Breast epithelium (tissue), 3 donors: ENCODE data around the gene PATL1.
"Not testable (repeated sequence)": the region's sequence is repeated elsewhere in the genome, so short reads cannot be mapped to it uniquely, and the experiment has no call there.

ENCODE experiments used
- POLR2A ChIP-seq: fragments of 450-650 bp; IDR thresholded peaks from one replicate; pipeline ENCODE4 v1.6.1; 2016; ENCODE audit warnings: antibody characterized with exemption, mild to moderate bottlenecking, moderate library complexity
- TF ChIP-seq, protein P1 (sequence below), 3 donors: fragments of 450-650 bp; IDR thresholded peaks; one replicate each; pipeline ENCODE4 v1.5.1; 2016 to 2017; ENCODE audit warnings: antibody characterized with exemption in 3 of 3, mild to moderate bottlenecking in 3 of 3, moderate library complexity in 3 of 3

DNA sequence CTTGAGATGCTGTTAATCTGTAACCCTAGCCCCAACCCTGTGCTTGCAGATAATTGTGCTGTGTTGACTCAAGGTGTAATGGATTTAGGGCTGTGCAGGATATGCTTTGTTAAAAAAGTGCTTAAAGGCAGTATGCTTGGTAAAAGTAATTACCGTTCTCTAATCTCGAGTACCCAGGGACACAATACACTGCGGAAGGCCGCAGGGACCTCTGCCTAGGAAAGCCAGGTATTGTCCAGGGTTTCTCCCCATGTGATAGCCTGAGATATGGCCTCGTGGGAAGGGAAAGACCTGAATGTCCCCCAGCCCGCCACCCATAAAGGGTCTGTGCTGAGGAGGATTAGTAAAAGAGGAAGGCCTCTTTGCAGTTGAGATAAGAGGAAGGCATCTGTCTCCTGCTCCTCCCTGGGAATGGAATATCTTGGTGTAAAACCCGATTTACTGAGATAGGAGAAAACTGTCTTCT is 12.5 kb upstream of the PATL1 start:
- TF ChIP-seq, protein P1, sequence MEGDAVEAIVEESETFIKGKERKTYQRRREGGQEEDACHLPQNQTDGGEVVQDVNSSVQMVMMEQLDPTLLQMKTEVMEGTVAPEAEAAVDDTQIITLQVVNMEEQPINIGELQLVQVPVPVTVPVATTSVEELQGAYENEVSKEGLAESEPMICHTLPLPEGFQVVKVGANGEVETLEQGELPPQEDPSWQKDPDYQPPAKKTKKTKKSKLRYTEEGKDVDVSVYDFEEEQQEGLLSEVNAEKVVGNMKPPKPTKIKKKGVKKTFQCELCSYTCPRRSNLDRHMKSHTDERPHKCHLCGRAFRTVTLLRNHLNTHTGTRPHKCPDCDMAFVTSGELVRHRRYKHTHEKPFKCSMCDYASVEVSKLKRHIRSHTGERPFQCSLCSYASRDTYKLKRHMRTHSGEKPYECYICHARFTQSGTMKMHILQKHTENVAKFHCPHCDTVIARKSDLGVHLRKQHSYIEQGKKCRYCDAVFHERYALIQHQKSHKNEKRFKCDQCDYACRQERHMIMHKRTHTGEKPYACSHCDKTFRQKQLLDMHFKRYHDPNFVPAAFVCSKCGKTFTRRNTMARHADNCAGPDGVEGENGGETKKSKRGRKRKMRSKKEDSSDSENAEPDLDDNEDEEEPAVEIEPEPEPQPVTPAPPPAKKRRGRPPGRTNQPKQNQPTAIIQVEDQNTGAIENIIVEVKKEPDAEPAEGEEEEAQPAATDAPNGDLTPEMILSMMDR (IDR thresholded peaks at IDR 0.05), result not testable (repeated sequence)
- TF ChIP-seq POLR2A, result not testable (repeated sequence)
